Activated CD4-positive, alpha-beta T cell treated with anti-CD3 and anti-CD28 coated beads, Interleukin-2, amount 50 U/mL, for 4 hours (primary cell): ENCODE results near the gene SFXN5.

Experiments used
- DNase-seq, 2 experiments: peaks; one replicate each; pipeline ENCODE4 v3.0.0-alpha.2; 2020

The SFXN5 gene

GRCh38 chr2:73043276-73043675 is 28.2 kb downstream of the SFXN5 start:
- no peak for DNase-seq

- no peak for DNase-seq
Measured at GRCh38 chr2:73037947-73038585, 33.4 kb downstream of the SFXN5 start.

GRCh38 chr2:73036766-73037165 is 34.7 kb downstream of the SFXN5 start:
- no peak for DNase-seq

- DNase-seq, result no peak
Measured at GRCh38 chr2:73035899-73036711, 35.4 kb downstream of the SFXN5 start.

GRCh38 chr2:73034661-73035375 is 36.7 kb downstream of the SFXN5 start:
- DNase-seq, result no peak

- no peak for DNase-seq
Measured at GRCh38 chr2:73033766-73034381, 37.6 kb downstream of the SFXN5 start.

GRCh38 chr2:73033142-73033765 is 38.3 kb downstream of the SFXN5 start:
- no peak for DNase-seq

GRCh38 chr2:73032702-73033097 is 38.8 kb downstream of the SFXN5 start:
- no peak for DNase-seq

GRCh38 chr2:73031725-73032701 is 39.5 kb downstream of the SFXN5 start:
- no peak for DNase-seq

GRCh38 chr2:73031095-73031678 is 40.3 kb downstream of the SFXN5 start:
- no peak for DNase-seq

- no peak for DNase-seq
Measured at GRCh38 chr2:73028841-73029240, 42.7 kb downstream of the SFXN5 start.

- DNase-seq, result no peak
Measured at GRCh38 chr2:73027340-73027739, 44.2 kb downstream of the SFXN5 start.

- no peak for DNase-seq
Measured at GRCh38 chr2:73023497-73023896, 48.0 kb downstream of the SFXN5 start.

- no peak for DNase-seq
Measured at GRCh38 chr2:73022024-73022568, 49.4 kb downstream of the SFXN5 start.

GRCh38 chr2:73021371-73022010 is 50.0 kb downstream of the SFXN5 start:
- no peak for DNase-seq

GRCh38 chr2:73020657-73021370 is 50.7 kb downstream of the SFXN5 start:
- DNase-seq, result no peak

GRCh38 chr2:73020306-73020656 is 51.2 kb downstream of the SFXN5 start:
- DNase-seq, result no peak

- DNase-seq, result no peak
Measured at GRCh38 chr2:73018188-73018825, 53.2 kb downstream of the SFXN5 start.

- no peak for DNase-seq
Measured at GRCh38 chr2:73013936-73014335, 57.6 kb downstream of the SFXN5 start.
